Endothelial cell of hepatic sinusoid (primary cell): ENCODE measurements around the gene SCRN3.
"Not testable (repeated sequence)": the region's sequence is repeated elsewhere in the genome, so short reads cannot be mapped to it uniquely, and the experiment has no call there.

Experiments used
- in situ Hi-C: cut with HindIII; loops from 2 replicates; pipeline ENCODE4 v1.10.0; 2017; ENCODE audit warnings: low sequenced_read_pairs

SCRN3 gene

GRCh38 chr2:174395284-174395968 is at the start of gene SCRN3:
Gene SCRN3 (plus strand): TSS chr2:174395730. CDS start chr2:174398284, 2,554 bp downstream.
- in situ Hi-C loops: no loop called here

- in situ Hi-C loops: no loop called here
These were observed 45.5 kb upstream of the SCRN3 start for GRCh38 chr2:174350018-174350417.

DNA sequence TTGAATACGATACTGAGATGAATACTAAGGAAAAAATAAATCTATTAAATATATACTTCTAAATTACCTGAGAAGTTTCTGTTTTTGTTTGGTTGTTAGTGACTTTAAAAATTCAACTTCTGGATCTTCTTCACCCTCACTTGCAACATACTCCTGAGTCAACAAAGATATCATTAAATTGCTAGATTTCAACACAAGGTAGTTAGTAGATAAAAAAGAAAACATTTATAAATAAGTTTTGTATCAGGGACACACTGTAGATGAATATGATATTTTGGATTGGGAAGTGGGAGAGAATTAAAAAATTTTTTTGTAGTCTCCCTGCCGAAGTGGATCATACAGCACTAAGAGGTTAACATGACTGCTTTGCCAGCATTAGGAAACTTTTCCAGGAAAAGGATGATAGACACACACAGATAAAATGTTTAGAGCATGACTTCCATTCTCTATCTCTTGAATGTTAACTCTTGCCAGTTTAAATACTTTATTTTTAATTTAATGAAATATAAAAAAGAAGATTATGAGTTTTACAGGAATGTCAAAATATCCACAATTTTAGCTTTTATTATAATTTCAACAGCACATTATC is 44.8 kb upstream of the SCRN3 start:
- in situ Hi-C loops: no loop called here

DNA sequence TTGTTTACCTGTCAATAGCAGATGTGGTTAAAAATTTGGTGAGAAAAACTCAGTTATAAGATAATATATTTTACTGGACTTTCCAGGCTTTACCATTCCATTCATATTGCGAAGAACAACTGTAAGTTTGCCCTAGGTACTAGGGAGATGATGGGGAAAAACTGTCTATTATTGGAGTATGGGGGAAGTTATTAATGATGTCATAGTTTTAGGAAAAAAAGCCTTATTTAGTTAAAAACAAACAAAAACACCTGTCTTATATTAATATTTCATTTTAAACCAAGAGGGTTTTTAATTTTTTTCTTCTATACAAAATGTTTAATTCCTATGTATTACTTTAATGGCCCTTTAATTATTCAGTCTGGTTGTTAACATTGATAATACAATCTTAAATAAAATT is 42.5 kb upstream of the SCRN3 start:
- in situ Hi-C loops: no loop called here

DNA sequence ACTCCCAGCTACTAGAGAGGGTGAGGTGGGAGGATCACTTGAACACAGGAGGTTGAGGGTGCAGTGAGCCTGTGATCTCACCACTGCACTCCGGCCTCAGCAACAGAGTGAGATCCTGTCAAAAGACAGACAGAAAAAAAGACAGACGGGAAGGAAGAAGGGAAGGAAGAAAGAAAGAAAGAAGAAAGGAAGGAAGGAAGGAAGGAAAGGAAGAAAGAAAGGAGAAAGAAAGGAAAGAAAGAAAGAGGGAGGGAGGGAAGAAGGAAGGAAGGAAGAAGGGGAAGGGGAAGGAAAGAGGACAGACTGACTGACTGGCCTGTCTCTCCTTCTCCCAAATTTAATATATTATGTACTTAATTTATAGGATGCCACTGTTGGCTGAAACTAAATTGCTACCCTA is 39.2 kb upstream of the SCRN3 start:
- in situ Hi-C loops: no loop called here

- in situ Hi-C loops: not testable (repeated sequence)
These were observed 35.9 kb upstream of the SCRN3 start for GRCh38 chr2:174359663-174360062.

- in situ Hi-C loops: no loop called here
These were observed 32.6 kb upstream of the SCRN3 start for GRCh38 chr2:174362949-174363348.

DNA sequence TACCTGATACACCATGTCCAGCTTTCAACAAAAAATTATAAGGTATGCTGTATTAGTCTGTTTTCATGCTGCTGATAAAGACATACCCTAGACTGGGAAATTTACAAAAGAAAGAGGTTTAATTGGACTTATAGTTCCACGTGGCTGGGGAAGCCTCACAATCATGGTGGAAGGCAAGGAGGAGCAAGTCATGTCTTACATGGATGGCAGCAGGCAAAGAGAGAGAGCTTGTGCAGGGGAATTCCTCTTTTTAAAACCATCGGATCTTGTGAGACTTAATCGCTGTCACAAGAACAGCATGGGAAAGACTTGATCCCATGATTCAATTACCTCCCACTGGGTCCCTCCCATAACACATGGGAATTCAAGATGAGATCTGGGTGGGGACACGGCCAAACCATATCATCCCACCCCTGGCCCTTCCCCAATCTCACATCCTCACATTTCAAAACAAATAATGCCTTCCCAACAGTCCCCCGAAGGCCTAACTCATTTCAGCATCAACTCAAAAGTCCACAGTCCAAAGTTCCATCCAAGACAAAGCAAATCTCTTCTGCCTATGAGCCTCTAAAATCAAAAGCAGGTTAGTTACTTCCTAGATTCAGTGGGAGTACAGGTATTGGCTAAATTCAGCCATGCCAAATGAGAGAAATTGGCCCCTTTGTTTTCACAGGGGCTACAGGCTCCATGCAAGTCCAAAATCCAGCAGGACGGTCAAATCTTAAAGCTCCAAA is 31.9 kb upstream of the SCRN3 start:
- in situ Hi-C loops: not testable (repeated sequence)

DNA sequence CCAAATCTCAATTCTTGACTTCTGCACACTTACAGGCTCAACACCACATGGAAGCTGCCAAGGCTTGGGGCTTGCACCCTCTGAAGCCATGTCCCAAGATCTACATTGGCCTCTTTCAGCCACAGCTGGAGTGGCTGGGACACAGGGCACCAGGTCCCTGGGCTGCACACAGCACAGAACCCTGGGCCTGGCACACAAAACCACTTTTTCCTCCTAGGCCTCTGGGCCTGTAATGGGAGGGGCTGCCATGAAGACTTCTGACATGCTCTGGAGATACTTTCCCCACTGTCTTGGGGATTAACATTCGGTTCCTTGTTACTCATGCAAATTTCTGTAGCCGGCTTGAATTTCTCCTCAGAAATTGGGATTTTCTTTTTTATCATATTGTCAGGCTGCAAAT is 30.9 kb upstream of the SCRN3 start:
- in situ Hi-C loops: no loop called here

DNA sequence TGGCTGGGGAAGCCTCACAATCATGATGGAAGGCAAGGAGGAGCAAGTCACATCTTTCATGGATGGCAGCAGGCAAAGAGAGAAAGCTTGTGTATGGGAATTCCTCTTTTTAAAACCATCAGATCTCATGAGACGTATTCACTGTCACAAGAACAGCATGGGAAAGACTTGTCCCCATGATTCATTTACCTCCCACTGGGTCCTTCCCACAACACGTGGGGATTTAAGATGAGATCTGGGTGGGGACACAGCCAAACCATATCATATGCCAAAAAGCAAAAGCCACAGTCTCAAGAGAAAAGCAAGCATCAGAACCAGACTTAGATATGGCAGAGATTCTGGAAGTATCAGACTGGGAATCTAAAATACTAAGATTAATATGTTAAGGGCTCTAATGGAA is 30.0 kb upstream of the SCRN3 start:
- in situ Hi-C loops: no loop called here

- in situ Hi-C loops: no loop called here
These were observed 26.8 kb upstream of the SCRN3 start for GRCh38 chr2:174368691-174369090.

GRCh38 chr2:174376967-174377366 is 18.6 kb upstream of the SCRN3 start:
- in situ Hi-C loops: no loop called here

- in situ Hi-C loops: no loop called here
These were observed 11.7 kb upstream of the SCRN3 start for GRCh38 chr2:174383796-174384195.

DNA sequence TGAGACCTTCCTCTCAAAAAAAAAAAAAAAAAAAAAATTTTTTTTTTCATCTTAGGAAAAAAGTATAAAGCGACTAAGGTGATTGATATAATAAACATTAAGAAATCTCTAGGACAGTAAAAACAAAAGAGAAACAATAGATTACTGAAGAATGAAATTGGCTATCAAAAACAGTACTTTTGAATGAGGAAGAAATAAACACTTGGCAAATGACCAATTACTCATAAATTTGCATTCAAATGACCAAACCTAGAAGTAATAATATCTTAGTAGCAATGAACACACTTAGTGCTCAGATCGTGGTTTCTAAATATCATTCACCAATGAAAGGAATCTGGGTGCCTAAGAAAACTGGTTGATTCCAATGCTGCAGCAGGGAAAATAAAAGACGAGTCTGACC is 10.3 kb upstream of the SCRN3 start:
- in situ Hi-C loops: no loop called here

DNA sequence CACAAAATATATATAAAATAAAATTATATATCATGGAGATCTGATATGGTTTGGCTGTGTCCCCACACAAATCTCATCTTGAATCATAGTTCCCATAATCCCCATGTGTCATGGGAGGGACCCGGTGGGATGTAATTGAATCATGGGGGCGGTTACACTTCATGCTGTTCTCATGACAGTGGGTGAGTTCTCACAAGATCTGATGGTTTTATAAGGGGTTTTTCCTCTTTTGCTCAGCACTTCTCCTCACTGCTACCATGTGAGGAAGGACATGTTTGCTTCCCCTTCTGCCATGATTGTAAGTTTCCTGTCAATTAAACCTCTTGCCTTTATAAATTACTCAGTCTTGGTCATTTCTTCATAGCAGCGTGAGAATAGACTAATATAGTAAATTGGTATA is 6.8 kb upstream of the SCRN3 start:
- in situ Hi-C loops: not testable (repeated sequence)

GRCh38 chr2:174389542-174389941 is 6.0 kb upstream of the SCRN3 start:
- in situ Hi-C loops: no loop called here

DNA sequence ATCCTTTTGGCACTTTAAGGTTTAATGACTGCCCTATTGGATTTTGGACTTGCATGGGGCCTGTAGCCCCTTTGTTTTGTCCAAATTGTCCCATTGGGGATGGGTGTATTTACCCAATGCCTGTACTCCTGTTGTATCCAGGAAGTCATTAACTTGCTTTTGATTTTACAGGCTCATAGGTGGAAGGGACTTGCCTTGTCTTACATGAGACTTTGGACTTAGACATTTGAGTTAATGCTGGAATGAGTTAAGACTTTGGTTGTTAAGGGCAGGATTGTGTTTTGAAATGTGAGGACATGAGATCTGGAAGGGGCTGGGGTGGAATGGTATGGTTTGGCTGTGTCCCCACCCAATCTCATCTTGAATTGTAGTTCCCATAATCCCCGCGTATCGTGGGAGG is 5.2 kb upstream of the SCRN3 start:
- in situ Hi-C loops: not testable (repeated sequence)

DNA sequence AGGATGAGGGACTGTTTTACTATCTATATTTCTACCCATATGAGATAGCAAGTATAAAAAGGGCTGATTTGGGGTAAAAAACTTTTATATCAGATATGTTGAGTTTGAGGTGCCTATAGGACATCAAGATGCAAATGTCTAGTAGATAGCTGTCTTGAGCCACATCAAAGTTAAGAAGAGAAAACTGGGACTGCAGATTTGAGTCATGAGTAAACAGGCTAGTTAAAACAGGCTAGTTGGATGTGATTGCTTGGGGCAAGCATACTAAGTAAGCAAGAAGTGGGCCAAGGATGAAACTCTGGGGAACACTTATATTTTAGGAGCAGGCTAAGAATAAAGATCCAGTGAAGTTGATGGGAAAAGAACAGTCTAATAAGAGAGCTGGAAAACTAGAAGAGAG is 2.8 kb upstream of the SCRN3 start:
- in situ Hi-C loops: no loop called here

- in situ Hi-C loops: no loop called here
These were observed 570 bp downstream of the SCRN3 start for GRCh38 chr2:174395969-174396630.

GRCh38 chr2:174397773-174398172 is 2.2 kb downstream of the SCRN3 start:
- in situ Hi-C loops: no loop called here

DNA sequence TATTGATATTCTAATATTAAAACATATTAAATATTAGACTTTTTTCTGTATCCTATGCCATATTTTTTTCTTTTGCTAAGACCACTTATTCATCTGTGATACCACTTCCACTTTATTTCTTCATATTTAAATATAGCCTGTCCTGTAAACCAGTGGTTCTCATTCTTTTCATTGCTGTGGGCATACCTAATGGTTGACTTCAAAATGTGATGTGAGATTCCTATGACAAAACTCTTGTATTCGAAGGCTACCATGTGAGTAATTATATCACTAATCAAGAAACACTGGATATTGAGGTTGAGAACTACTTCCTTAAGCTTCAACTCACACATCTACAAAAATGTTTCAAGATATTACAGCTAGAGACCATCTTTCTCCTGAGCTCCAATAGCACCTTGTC is 3.6 kb downstream of the SCRN3 start:
- in situ Hi-C loops: no loop called here

- in situ Hi-C loops: no loop called here
These were observed 5.3 kb downstream of the SCRN3 start for GRCh38 chr2:174400853-174401252.
